Measurements from ENCODE around the gene TMEM61.
A peak's percentile ranks its signal among the peaks of the same experiment; 100 is the strongest.
"Not testable (repeated sequence)": the region's sequence is repeated elsewhere in the genome, so short reads cannot be mapped to it uniquely, and the experiment has no call there.

Gene TMEM61

DNA sequence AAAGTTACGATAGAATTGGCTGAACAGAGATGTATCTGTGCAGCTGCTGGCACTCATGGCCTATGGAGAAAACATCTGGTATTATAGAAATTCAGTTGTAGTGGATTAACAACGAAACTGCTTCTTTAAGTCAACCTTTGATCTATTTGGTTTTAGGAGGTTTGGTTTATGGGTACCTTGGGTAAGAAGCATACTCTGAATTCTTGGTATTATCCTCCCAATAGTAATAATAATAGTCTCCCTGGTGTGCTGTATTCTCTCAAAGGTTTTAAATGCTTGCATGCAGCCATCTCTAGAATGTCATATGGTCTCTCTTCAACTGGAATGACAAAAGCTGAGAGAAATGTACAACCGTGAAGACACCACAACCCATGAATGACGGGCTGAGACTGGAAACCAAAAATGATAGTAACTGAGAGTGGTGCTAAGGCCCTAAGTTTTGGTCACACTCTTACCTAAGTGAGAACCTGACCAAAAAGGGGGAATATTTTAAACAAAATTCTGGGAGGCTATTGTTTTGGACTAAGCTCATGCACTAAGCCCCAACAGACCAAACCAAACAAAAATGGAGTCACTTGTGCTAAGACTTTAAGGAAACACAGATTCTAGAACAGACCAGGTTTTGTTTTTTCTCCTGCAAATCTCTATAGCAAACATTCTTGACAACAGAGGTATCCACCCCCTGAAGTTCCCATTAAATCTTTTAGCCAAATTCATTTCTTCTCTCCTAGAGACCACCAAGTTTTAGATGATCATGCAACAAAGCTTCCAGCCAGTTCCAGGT lies 17.6 kb upstream of the TMEM61 start:
- DNase-seq = no peak

DNA sequence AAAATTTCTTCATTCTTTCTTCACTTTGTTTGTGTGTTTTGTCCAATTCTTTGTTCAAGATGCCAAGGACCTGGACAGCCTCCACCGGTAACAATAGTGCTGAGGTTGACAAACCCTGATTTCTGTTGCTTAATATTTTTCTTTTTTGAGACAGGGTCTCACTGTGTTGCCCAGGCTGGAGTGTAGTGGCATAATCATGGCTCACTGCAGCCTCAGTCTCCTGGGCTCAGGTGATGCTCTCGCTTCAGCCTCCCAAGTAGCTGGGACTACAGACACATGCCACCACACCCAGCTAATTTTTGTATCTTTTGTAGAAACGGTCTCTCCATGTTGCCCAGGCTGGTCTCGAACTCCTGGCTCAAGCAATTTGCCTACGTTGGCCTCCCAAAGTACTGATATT lies 16.6 kb upstream of the TMEM61 start:
- DNase-seq = not testable (repeated sequence)

DNA sequence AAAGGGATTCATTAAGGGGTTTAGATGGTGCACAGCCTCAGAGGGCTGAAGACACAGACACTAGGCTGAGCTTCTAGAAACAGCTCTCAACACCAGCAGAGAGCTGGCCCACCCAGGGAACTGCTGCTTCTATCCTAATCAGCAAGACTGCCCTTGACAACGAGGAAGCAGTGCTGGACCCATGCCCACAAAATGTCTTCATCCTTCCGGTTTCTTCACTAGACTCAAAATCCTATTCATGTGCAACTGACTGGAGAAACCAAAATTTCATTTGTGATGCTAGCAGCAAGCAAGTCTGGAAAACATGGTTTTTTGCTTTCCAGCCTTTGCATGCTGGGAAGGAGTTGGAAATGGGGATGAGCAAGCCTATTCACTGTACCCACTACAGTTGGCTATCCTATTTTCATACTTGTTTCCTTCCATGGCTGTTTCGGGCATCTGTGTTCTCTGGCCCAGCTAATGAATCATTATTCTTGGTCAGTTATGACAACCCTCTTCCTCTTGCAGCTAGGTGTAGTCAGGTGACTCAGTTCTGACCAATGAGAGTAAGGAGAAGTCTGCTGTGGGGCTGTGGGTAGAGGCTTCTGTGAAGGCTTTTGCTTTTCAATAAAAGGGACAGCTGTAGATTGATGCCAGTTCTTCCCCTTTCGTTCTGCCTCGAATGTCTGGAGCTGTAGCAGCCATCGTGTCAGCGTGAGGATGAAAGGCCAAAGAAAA lies 14.6 kb upstream of the TMEM61 start:
- no peak for DNase-seq

DNA sequence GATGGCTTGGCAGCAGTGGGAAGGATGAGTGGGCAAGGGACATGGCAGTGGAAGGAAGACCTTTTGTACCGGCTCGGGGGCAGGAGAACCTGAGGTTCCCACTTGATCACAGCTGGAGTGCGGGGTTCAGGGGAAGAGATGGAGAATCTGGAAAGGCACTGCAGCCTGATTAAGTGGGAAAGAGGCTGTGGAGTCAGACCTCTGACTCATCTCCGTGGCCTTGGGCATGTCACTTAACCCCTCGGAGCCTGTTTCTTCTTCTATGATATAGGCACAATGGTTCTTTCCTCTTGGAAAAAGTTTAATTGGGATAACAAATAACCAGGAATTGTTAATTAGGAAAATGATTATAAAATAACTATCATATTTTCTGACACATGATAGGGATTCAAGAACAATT lies 13.1 kb upstream of the TMEM61 start:
- DNase-seq = no peak

DNA sequence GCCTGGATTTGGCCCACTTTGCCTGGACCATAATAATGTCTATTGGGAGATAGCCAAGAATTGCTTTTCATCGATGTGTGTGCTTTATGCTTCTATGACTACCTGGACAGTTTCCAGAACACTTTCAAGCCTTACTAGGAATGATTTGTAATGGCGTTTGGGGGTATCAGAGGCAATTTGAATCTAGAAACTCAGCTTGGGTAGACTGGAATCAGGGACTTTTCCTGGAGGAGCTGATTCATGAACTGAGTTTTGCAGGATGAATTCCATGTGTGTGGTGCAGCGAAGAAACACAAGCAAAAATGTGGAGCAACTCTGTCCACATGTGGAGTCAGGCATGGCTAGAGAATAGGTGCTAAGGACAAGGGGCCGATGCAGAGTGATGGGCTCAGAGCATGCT lies 11.9 kb upstream of the TMEM61 start:
- DNase-seq = no peak

DNA sequence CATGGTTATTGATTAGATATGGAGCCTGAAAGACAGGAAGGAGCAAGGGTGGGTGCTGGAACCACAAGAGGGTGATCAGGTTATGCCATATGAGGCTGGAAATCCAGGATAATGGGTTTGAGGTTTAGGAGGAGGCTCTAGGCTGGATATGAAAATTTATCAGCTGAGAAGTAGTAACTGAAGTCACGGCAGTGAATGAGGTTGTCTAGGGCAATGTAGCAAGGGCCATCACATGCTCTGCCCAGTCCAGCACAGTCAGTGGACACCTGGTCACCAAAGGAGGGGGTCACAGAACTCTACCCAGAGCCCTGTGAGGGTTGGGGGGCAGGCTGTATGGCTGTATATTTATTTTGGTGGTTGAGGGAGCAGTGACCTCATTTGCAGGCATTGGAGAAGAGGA lies 10.5 kb upstream of the TMEM61 start:
- DNase-seq = no peak

DNA sequence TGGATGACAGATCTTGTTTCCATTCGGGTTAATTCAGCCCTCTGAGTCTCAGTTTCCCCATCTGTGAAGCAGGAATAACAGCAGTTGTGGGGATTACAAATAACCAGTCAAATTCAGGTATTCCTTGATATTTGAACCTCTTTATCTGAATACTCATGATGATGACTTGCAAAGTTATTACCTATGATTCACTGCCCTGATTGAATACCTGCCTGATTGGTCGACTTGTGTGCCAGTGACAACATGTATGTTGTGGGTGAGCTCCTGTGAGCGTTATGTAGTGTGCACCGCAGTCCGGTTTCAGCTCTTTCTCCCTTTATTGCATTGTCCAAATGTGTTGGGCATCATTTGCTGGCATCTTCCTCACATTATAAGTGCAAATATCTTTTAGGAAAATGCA lies 9.5 kb upstream of the TMEM61 start:
- no peak for DNase-seq

DNA sequence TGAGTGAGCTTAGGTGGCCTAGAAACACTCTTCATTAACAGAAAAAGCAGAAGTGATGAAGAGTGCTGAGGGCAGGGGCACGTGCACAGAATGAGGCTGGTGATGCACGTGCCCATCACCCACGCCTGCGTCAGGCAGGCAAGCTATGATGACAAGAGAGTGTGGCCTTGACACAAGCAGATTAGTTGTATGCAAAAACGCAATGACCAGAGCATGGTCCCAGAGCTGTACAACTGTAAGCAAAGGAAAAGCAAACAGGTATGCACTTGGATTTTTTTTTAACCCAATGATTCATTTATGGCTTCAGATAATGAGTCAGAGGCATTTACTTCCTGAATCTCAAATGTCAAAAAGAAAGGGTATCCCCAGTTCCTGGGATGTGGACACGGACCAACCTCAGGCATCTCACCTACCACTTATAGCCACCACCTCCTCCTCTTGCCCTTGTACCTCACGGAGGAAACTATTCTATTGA lies 9.1 kb upstream of the TMEM61 start:
- DNase-seq = no peak

DNA sequence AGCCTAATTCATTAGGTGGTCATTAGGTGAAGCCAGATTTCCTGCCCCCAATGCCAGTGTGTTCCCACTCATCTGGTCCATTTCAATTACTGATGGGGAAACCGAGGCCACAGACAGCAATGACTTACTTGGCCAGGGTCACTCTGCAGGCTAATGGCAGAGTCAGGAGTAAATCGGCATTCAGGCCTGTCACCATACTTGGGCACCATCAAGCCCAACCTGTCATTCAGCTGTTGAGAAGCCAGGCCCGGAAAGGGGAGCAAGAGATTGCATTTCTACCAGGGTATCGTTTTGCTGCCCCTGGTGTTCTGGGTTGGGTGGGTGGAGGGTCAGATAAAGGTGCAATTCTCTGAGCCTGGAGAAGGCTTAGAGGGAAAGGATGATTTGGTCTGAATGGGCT lies 8.0 kb upstream of the TMEM61 start:
- DNase-seq = no peak

DNA sequence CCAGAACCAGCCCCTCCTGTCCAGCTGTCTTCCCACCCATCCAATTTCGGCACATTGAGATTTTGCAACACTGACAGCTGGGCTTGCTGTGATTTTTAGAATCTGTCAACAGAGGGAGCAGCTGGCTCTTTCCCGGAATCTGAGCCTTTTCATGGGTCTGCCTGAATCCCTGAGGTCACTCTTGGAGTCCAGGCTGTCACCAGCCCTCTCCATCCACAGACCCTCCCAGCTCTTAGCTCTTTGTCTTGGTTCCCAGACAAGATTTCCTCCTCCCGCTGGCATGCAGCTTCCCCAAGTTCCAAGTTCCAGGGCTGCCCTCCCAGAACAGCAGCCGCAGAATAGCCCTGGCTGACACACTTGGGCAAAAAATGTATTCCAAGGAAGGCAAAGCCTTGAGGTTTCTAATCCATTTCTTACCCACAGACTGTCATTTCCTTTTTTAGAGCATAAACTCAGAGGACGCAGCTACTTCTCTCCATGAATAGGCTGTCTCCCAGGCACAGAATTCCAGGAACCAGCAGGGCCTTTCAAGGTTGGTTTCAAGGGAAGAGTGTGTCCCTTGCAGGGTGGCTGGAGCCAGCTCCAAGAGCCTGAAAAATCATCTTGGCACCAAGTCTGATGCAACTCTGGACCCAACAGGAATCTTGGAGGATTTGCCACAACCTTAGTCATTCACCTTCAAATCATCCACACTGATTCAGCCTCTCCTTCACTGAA lies 7.1 kb upstream of the TMEM61 start:
- DNase-seq = no peak

DNA sequence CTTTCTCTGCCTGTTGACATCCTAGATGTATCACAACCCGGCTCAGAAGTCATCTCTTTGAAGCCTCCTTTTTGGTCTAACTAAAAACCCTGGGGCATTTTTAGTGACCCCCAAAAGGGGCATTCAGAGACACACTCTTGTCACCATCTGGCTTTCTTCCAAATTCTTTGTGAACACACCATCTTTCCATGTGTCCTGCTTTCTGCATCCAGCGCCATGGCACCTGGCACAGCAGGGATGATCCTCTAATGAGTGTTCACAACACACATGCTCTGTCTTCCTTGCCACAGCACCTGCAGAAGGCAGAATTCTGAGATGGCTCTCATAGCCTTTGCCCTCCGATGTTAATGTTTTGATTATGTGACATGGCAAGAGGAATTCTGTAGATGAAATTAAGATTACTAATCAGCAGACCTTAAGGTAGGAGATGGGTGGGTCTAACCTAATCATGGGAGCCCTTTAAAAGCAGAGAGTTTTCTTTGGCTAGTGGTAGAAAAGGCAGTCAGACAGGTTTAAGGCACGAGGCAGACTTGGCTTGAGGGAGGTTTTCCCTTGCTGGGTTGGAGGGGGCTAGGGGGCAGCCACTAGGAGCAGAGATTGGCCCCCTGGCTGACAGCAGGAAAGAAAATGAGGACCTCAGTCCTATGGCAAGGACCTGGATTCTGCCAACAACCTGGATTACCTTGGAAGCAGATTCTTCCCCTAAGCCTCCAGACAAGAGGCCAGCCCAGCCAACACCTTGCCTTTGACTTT lies 4.9 kb upstream of the TMEM61 start:
- peak; percentile 66 for DNase-seq

DNA sequence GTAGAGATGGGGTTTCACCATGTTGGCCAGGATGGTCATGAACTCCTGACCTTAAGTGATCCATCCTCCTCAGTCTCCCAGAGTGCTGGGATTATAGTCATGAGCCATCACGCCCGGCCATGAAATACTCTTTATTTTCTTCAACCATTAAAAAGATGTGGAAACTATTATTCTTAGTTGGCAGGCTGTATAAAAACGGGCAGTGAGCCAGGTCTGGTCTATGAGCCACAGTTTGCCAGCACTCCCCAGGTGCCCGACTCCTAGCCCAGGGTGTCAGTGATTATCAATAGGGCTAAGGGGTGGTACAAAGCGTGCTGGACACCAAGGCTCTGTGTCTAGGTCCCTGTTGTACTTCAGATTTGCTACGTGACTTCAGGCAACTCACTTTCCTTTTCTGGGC lies 3.7 kb upstream of the TMEM61 start:
- no peak for DNase-seq

DNA sequence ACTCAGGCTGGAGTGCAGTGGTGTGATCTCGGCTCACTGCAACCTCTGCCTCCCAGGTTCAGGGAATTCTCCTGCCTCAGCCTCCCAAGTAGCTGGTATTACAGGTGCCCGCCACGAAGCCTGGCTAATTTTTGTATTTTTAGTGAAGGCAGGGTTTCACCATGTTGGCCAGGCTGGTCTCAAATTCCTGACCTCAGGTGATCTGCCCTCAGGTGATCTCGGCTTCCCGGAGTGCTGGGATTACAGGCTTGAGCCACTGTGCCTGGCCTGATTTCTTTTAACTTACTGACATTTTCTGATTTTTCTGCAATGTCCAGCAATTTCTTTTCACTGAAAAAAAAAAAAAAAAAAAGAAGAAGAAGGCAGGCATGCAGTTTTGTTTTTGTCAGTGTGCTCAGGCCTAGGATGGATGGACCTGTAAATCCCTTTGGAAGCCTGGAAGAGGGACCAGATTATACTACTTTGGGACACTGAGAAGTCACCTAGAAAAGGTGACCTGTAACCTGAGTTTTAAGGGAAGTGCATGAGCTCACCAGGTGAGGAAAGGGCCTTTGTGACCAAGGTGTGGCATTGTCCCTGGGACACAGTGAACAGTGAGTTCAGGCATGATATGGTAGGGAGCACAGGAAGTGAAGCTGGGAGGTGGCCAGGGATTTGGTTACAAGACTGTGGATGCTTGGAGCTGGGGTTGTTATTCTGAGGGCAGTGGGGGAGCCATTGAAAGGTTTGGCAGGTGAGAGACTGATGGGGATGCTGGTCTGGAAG lies 2.7 kb upstream of the TMEM61 start:
- DNase-seq = no peak

DNA sequence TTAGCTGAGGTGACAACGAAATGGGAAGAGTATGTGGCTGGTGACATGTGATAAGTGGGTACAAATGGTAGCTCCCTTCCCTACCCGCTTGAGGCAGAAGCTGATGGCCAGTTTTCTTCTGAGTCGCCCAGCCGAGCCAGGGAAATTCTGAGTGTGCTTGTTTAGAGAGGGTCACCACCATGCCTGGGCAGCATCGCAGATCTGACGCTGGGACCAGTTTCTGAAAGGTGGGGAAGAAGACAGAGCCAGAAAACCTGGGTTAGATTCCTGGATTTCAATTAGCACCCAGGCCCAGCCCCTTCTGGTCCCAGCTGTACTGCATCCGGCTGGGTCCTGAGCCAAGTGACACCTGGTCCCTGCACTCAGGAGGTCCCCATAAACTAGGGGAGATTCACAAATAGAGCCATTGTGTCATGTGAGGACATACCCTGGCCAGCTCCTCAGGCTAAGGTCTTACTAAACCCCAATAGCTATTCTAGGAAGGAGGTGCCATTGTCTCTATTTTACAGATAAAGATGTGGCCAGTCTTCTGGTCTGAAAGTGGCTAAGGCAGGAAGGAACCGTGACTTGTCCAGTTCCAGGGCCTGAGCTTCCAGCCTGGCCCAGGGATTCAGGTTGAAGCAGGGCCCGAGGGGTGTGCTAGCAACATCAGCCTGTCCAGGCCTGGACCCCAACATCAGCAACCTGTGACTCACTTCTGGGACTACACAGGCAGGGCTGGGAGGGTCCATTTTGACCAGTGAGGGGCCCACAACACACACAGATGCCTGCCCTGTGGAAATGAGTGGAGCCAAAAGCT lies 1.7 kb upstream of the TMEM61 start:
- DNase-seq = no peak

DNA sequence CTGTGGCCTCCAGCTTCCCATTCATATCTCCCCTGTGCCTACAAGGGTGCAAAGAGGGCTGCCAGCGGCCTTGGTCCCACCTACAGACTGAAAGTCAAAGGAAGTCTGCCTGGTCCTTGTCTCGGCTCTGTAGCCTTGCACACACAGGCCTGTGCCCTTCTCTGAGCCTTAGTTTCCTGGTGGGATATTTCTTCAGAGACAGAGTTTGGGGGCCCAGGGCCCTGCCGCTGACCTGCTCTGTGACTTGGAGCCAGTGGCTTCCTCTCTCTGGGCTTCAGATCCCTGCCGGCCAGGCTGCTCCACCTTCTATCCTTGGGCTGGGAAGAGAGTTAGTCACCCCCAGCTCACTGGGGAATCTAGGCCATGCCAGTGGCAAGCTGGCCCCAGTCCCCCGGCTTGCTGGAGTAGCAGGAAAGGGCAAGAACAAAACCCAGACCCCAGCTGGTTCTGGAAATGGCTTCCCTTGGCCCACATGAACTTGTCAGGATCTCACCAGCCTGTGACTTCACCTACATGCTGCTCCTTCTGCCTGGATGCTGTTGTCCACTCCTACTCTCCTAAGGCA lies 1.0 kb upstream of the TMEM61 start:
- no peak for DNase-seq

DNA sequence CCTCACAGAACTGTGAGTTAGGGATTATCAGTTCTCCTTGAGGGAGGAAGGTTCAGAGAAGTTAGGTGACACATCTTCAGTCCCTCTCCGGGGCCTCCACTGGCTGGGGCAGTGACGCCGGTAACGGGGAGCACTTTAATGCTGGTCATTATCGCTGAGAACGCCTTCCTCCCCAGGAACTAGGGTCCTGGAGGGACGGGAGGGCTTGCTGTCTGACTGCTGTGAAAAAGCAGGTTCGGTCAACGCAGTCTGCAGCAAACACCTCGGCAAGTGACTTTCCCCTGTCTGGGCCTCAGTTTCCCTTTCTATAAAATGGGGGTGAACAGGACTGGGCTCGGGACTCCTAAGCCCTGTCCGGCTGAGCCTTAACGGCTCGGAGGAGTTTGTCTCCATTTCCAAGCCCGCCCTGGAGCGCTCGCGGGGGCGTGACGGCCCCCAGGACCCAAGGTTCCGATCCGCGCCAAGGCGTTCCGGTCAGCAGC lies 341 bp upstream of the TMEM61 start:
- no peak for DNase-seq

DNA sequence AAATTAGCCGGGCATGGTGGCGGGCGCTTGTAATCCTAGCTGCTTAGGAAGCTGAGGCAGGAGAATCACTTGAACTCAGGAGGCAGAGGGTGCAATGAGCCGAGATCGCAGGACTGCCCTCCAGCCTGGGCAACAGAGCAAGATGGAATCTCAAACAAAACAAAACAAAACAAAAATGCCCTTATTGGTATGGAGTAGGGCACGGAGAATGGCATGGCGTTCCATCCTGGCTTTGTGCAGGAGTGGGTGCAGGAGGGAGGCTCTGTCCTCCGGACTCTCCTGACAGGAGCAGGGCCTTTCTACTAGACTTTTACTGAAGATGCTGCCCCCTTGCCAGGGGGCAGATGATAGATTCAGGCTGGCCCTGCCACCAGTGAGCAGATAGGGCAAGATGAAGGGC lies 1.0 kb downstream of the TMEM61 start:
- DNase-seq = no peak

DNA sequence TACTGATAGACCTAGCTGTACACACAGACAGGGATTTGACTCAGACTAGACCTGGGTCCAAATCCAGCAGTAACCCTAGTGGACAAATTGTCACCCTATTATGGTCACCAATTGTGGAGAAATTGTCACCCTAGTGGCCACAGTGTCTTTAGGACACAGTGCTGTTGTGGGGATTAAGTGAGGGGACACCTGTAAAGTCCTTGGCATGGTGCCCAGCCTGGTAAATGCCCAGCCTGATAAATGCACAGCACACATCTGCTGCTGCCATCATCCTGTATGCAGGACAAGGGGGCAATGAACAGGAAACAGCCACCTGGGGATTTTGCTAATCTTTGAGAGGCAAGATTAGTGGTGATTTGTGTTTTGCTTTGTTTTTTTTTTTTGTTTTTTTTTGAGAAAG lies 2.3 kb downstream of the TMEM61 start:
- peak; percentile 80 for DNase-seq

DNA sequence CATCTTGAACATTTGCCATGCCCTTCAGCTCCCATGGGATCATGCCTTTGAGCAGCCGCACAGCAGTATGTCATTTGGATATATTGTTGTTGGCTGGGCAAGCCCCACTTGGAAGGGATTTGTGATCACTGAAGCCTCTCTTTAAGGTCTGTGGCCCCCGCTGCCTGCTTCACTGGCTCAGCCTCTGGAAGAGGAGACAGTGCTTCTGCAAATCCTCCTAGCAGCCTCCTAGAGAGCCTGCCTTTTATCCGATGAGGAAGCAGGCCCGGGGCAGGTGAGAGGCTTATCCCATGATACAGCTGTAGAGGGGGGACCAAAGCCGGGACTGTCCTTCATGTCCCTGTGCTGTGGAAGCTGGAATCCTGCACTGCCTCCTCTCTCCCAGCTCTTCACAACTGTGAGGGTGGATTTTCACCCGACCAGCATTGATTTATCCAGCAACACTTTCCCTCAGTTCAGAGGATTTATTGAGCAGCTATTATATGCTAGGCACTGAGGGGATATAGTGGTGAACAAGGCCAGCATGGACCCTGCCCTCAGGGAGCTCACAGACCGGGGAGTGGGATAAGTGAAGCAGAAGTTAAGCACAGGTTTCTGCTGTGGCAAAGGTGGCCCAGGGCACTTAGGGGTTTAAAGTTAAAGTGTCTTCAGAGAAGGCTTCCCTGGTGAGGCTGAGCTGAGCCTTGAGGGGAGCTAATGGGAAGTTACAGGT lies 3.9 kb downstream of the TMEM61 start:
- DNase-seq = no peak

DNA sequence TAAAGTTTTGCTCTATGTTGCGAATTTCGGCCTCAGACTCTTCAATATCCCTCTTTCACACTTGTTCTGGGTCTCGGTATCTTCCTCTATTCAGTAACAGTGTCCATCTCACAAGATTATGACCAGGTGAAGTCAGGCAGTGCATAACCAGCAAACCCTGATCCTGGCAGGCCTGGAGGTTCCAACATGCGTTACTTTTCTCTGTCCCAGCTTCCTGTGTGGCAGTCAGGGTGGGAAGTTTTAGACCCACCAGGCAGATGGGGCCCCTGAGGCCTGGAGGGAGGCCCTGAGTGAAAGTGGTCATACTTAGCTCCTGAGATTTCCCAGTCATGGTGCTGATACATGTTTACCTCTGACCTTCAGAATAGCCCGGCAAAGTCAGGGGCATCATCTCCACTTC lies 5.1 kb downstream of the TMEM61 start:
- DNase-seq = no peak
